Suprapubic skin (tissue), 4 donors: ENCODE measurements around the gene GAS6.

Source experiments
- EP300 ChIP-seq: sonication (generic); formaldehyde crosslinking; IDR thresholded peaks from one replicate; pipeline ENCODE4 v1.6.1; 2017; ENCODE audit warnings: antibody characterized with exemption
- POLR2A ChIP-seq, 2 donors: fragments of 450-650 bp; IDR thresholded peaks; one replicate each; pipeline ENCODE4 v1.6.1; 2017; ENCODE audit warnings: antibody characterized with exemption in 2 of 2, mild to moderate bottlenecking in 2 of 2, moderate library complexity in 2 of 2
- POLR2AphosphoS5 ChIP-seq, 3 donors: sonication (generic); formaldehyde crosslinking; IDR thresholded peaks; one replicate each; pipeline ENCODE4 v1.6.1; 2017; ENCODE audit warnings: antibody characterized with exemption in 3 of 3
- TF ChIP-seq, protein P1 (sequence below), 2 donors: fragments of 200-600 bp in 1 of 2; fragments of 450-650 bp in 1 of 2; sonication (generic) in 1 of 2; IDR thresholded peaks; one replicate each; pipeline ENCODE4 v1.5.1; 2016 to 2019; ENCODE audit warnings: antibody characterized with exemption in 2 of 2, mild to moderate bottlenecking in 1 of 2, moderate library complexity in 1 of 2

DNA sequence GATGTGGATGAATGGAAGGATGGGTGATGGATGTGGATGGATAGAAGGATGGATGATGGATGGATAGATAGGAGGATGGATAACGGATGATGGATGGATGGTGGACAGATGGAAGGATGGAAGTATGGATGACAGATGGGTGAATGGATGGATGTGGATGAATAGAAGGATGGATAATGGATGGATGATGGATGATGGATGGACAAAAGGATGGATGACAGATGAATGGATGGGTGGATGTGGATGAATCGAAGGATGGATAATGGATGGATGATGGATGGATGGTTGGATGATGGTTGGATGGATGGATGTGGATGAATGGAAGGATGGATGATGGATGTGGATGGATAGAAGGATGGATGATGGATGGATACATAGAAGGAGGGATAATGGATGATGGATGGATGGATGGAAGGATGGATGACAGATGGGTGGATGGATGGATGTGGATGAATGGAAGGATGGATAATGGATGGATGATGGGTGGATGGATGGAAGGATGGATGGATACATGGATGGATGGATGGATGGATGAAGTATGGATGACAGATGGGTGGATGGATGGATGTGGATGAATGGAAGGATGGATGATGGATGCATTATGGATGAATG lies 65.6 kb downstream of the GAS6 start:
- TF ChIP-seq, protein P1, sequence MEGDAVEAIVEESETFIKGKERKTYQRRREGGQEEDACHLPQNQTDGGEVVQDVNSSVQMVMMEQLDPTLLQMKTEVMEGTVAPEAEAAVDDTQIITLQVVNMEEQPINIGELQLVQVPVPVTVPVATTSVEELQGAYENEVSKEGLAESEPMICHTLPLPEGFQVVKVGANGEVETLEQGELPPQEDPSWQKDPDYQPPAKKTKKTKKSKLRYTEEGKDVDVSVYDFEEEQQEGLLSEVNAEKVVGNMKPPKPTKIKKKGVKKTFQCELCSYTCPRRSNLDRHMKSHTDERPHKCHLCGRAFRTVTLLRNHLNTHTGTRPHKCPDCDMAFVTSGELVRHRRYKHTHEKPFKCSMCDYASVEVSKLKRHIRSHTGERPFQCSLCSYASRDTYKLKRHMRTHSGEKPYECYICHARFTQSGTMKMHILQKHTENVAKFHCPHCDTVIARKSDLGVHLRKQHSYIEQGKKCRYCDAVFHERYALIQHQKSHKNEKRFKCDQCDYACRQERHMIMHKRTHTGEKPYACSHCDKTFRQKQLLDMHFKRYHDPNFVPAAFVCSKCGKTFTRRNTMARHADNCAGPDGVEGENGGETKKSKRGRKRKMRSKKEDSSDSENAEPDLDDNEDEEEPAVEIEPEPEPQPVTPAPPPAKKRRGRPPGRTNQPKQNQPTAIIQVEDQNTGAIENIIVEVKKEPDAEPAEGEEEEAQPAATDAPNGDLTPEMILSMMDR (IDR thresholded peaks at IDR 0.05): no peak
- TF ChIP-seq POLR2A (IDR thresholded peaks at IDR 0.05) (no peak), POLR2AphosphoS5 (IDR thresholded peaks at IDR 0.05) (no peak), EP300 (no peak)
